ENCODE data around the gene DUS1L. TPM values are rescaled to one million over a fixed set of nuclear protein-coding genes. Genes with fewer than 3 reads are reported as not detected.

DUS1L gene
- polyA plus RNA-seq, 2 of the 4 experiments (the other 2 are of a cell fraction): 48.1 to 83.6 TPM

- ChIA-PET CTCF (interaction anchor here (0.7 to 21.7 kb wide), 9 partner anchors 10 to 105 kb away, joined by 3 to 191 read pairs (median 4); partner anchors contain the start of genes DCXR, GPS1, NOTUM and RAC3), POLR2A (interaction anchor here (0.6 to 3.1 kb wide), 2 partner anchors 34 to 171 kb away, joined by 3 to 11 read pairs; partner anchors contain the start of gene FASN)
- FAIRE-seq: no peak
- H3K27ac ChIP-seq: peak overlapping the region; percentile 94 to 96
- ATAC-seq: peak in 1 of 2 experiments; percentile 3; a peak in 3 of 6 replicates
- peak overlapping the region; percentile 99 for H3K4me2 ChIP-seq
- peaks cover 19% of the 10 kb centered on the region for H3K4me1 ChIP-seq
- TF ChIP-seq ESRRA (IDR thresholded peaks at IDR 0.05; ENCODE audit: borderline replicate concordance, low read length) (no peak), CBX2 (IDR thresholded peaks at IDR 0.05; ENCODE audit: borderline replicate concordance, low read depth) (no peak), TFCP2L1 (CRISPR knock-in tag; IDR thresholded peaks at IDR 0.05) (no peak), GATA3 (IDR thresholded peaks at IDR 0.05; ENCODE audit: borderline replicate concordance) (no peak), NPAS2 (CRISPR knock-in tag; IDR thresholded peaks at IDR 0.05; ENCODE audit: borderline replicate concordance) (no peak), SMC3 (IDR thresholded peaks at IDR 0.05) (no peak), ELK1 (IDR thresholded peaks at IDR 0.05; ENCODE audit: low read depth, low read length) (no peak)
- 42% methylated on average over 30 of the region's 36 CpGs for WGBS (ENCODE audit: missing lambda C conversion rate)
- peak overlapping the region; percentile 94 for H3K4me3 ChIP-seq
- DNase-seq (ENCODE audit: low read depth in 1 of 2, low spot score in 1 of 2): no peak
- H3K9me3 ChIP-seq: no peaks in the 10 kb centered on the region
Measured at GRCh38 chr17:82064433-82065192, 991 bp downstream of the DUS1L start.

- Histone ChIP-seq H3K4me1 (peaks cover 19% of the 10 kb centered on the region), H3K9me3 (no peaks in the 10 kb centered on the region), H3K4me3 (peak overlapping the region; percentile 94; the same call in 1 of the 3 replicates), H3K27ac (no peak overlapping the region), H3K4me2 (peak overlapping the region; percentile 99)
- CTCF ChIA-PET: interaction anchor here (1.1 to 21.7 kb wide), 6 partner anchors 9 to 104 kb away, joined by 3 to 191 read pairs (median 16); partner anchors contain the start of genes DCXR, GPS1, NOTUM and RAC3
- ATAC-seq: no peak
- POLR2A ChIA-PET: interaction anchor here (1.0 to 3.1 kb wide), 3 partner anchors 35 to 41 kb away, joined by 3 to 11 read pairs (median 4); partner anchors contain the start of genes CENPX, FASN and LRRC45
- TF ChIP-seq PHF8 (IDR thresholded peaks at IDR 0.05; ENCODE audit: borderline replicate concordance, low read depth) (no peak), GATA3 (IDR thresholded peaks at IDR 0.05; ENCODE audit: borderline replicate concordance) (no peak), EHMT2 (IDR thresholded peaks at IDR 0.05; ENCODE audit: low read depth) (no peak), EP300 (IDR thresholded peaks at IDR 0.05) (no peak), ELK1 (IDR thresholded peaks at IDR 0.05; ENCODE audit: low read depth, low read length) (no peak)
- DNase-seq (ENCODE audit: low read depth in 1 of 2, low spot score in 1 of 2): no peak
- 81% methylated on average over 19 of the region's 20 CpGs for WGBS (ENCODE audit: missing lambda C conversion rate)
- no peak for FAIRE-seq
Measured at GRCh38 chr17:82063424-82064415, 1.9 kb downstream of the DUS1L start.

GRCh38 chr17:82062984-82063368 is 2.6 kb downstream of the DUS1L start:
- Histone ChIP-seq H3K9me3 (no peaks in the 10 kb centered on the region), H3K4me2 (no peak overlapping the region), H3K4me3 (no peak overlapping the region), H3K27ac (no peak overlapping the region), H3K4me1 (peaks cover 19% of the 10 kb centered on the region)
- POLR2A ChIA-PET: interaction anchor here (1.0 kb wide), 1 partner anchor 36 kb away, joined by 4 read pairs; no protein-coding TSS in a partner anchor
- no peak for DNase-seq (ENCODE audit: low read depth in 1 of 2, low spot score in 1 of 2)
- FAIRE-seq: no peak
- TF ChIP-seq ZNF302 (CRISPR knock-in tag; IDR thresholded peaks at IDR 0.05) (no peak), HEYL (CRISPR knock-in tag; IDR thresholded peaks at IDR 0.05) (no peak), BCL3 (IDR thresholded peaks at IDR 0.05) (no peak), RAD21 (conservative IDR thresholded peaks at IDR 0.05 in 1 of 2, IDR thresholded peaks at IDR 0.05 in 1 of 2) (no peak), NFE2L2 (conservative IDR thresholded peaks at IDR 0.05; ENCODE audit: low read length) (no peak), EHF (CRISPR knock-in tag; IDR thresholded peaks at IDR 0.05) (no peak), PBX3 (IDR thresholded peaks at IDR 0.05) (no peak), EHMT2 (IDR thresholded peaks at IDR 0.05; ENCODE audit: low read depth) (no peak), NPAS2 (CRISPR knock-in tag; IDR thresholded peaks at IDR 0.05; ENCODE audit: borderline replicate concordance) (no peak)
- 94% methylated on average over 9 of the region's 9 CpGs for WGBS (ENCODE audit: missing lambda C conversion rate)
- no peak for ATAC-seq
- CTCF ChIA-PET: interaction anchor here (0.6 to 21.7 kb wide), 5 partner anchors 25 to 103 kb away, joined by 3 to 191 read pairs (median 13); partner anchors contain the start of genes DCXR, NOTUM and RAC3
